ENCODE results near the gene CCDC18. TPM values are rescaled to one million over a fixed set of nuclear protein-coding genes. Genes with fewer than 3 reads are reported as not detected.
"Not testable (repeated sequence)": the region's sequence is repeated elsewhere in the genome, so short reads cannot be mapped to it uniquely, and the experiment has no call there.

The CCDC18 gene
- total RNA-seq, 1 donor from 2014 or later: 3.4 TPM

DNA sequence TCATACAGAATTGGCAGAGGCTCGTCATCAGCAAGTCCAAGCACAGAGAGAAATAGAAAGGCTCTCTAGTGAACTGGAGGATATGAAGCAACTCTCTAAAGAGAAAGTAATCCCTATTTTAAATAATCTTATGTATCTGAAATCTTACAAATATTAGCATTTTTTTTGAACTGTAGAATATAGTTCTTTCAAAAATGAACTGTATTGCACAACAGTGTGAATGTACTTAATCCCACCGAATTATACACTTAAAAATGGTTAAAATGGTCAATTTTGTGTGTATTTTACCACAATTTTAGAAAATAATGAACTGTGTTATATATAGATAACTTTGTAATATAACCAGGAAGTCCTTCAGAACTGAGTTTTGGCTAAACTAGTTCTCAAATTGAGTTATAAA is 75.9 kb downstream of the CCDC18 start:
- H3K4me3 ChIP-seq: no peak overlapping the region
- no peak for DNase-seq
- H3K9me3 ChIP-seq (replicated peaks): peaks cover 18% of the 10 kb centered on the region
- no peak for TF ChIP-seq CTCF (IDR thresholded peaks at IDR 0.05; ENCODE audit: borderline replicate concordance)
- H3K27ac ChIP-seq (replicated peaks): no peak overlapping the region
- H3K36me3 ChIP-seq: peaks cover 6% of the 10 kb centered on the region
- intact Hi-C loops (cut with micrococcal nuclease): no loop called here
- no peaks in the 10 kb centered on the region for H3K27me3 ChIP-seq (ENCODE audit: low read depth)
- H3K4me1 ChIP-seq: no peaks in the 10 kb centered on the region

- no peak overlapping the region for H3K27ac ChIP-seq (replicated peaks)
- intact Hi-C loops (cut with micrococcal nuclease): no loop called here
- no peaks in the 10 kb centered on the region for H3K4me1 ChIP-seq
- peaks cover 13% of the 10 kb centered on the region for H3K36me3 ChIP-seq
- H3K27me3 ChIP-seq (ENCODE audit: low read depth): no peaks in the 10 kb centered on the region
- TF ChIP-seq CTCF (IDR thresholded peaks at IDR 0.05; ENCODE audit: borderline replicate concordance): no peak
- no peak for DNase-seq
- peaks cover 11% of the 10 kb centered on the region for H3K9me3 ChIP-seq (replicated peaks)
- no peak overlapping the region for H3K4me3 ChIP-seq
These were observed 77.4 kb downstream of the CCDC18 start for GRCh38 chr1:93257889-93258288.

GRCh38 chr1:93260726-93261125 is 80.2 kb downstream of the CCDC18 start:
- H3K27me3 ChIP-seq (ENCODE audit: low read depth); intact Hi-C loops (cut with micrococcal nuclease); H3K4me1 ChIP-seq; H3K27ac ChIP-seq (replicated peaks); DNase-seq; H3K4me3 ChIP-seq: not testable (repeated sequence)
- Histone ChIP-seq H3K36me3 (peaks cover 27% of the 10 kb centered on the region), H3K9me3 (replicated peaks) (peaks cover 13% of the 10 kb centered on the region)

GRCh38 chr1:93262645-93263044 is 82.1 kb downstream of the CCDC18 start:
- no peak for TF ChIP-seq CTCF (IDR thresholded peaks at IDR 0.05; ENCODE audit: borderline replicate concordance)
- no peaks in the 10 kb centered on the region for H3K27me3 ChIP-seq (ENCODE audit: low read depth)
- no peaks in the 10 kb centered on the region for H3K4me1 ChIP-seq
- intact Hi-C loops (cut with micrococcal nuclease): no loop called here
- no peak for DNase-seq
- H3K36me3 ChIP-seq: peaks cover 28% of the 10 kb centered on the region
- no peak overlapping the region for H3K27ac ChIP-seq (replicated peaks)
- peaks cover 13% of the 10 kb centered on the region for H3K9me3 ChIP-seq (replicated peaks)
- no peak overlapping the region for H3K4me3 ChIP-seq

- H3K27ac ChIP-seq (replicated peaks); H3K27me3 ChIP-seq (ENCODE audit: low read depth); H3K9me3 ChIP-seq (replicated peaks); H3K36me3 ChIP-seq; H3K4me3 ChIP-seq; H3K4me1 ChIP-seq; DNase-seq; intact Hi-C loops (cut with micrococcal nuclease): not testable (repeated sequence)
These were observed 88.4 kb downstream of the CCDC18 start for GRCh38 chr1:93268888-93269287.

DNA sequence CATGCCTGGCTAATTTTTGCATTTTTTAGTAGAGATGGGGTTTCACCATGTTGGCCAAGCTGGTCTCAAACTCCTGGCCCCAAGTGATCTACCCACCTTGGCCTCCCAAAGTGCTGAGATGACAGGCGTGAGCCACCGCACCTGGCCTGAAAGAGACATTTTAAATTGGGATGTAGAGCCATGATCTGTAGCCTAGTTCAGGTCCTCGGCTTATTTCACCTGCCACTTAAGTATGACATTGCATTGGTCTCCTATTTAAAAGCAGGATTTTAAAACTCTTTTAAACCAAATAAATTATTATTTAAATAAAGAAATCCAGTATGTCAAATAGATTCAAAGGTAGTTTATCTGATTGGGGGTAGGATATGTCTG is 94.7 kb downstream of the CCDC18 start:
- H3K4me1 ChIP-seq; H3K27ac ChIP-seq (replicated peaks); H3K27me3 ChIP-seq (ENCODE audit: low read depth); H3K4me3 ChIP-seq; intact Hi-C loops (cut with micrococcal nuclease); DNase-seq; H3K36me3 ChIP-seq; H3K9me3 ChIP-seq (replicated peaks): not testable (repeated sequence)

GRCh38 chr1:93275634-93276295 is 95.2 kb downstream of the CCDC18 start:
- Histone ChIP-seq H3K27ac (replicated peaks) (no peak overlapping the region), H3K4me1 (no peaks in the 10 kb centered on the region), H3K27me3 (ENCODE audit: low read depth) (no peaks in the 10 kb centered on the region), H3K9me3 (replicated peaks) (peaks cover 11% of the 10 kb centered on the region), H3K4me3 (no peak overlapping the region), H3K36me3 (peaks cover 9% of the 10 kb centered on the region)
- TF ChIP-seq CTCF (IDR thresholded peaks at IDR 0.05; ENCODE audit: borderline replicate concordance): no peak
- DNase-seq: no peak
- intact Hi-C loops (cut with micrococcal nuclease): no loop called here

- H3K9me3 ChIP-seq (replicated peaks): peaks cover 15% of the 10 kb centered on the region
- H3K36me3 ChIP-seq: peaks cover 17% of the 10 kb centered on the region
- H3K4me3 ChIP-seq; H3K27me3 ChIP-seq (ENCODE audit: low read depth); H3K4me1 ChIP-seq; intact Hi-C loops (cut with micrococcal nuclease); DNase-seq; H3K27ac ChIP-seq (replicated peaks): not testable (repeated sequence)
These were observed 97.0 kb downstream of the CCDC18 start for GRCh38 chr1:93277530-93277929.

Measured in left ventricle myocardium inferior (tissue), 1 donor.